Endometrium (tissue), 2 donors: Measurements from ENCODE around the gene AKNAD1.
A peak's percentile ranks its signal among the peaks of the same experiment; 100 is the strongest.
"Not testable (repeated sequence)": the region's sequence is repeated elsewhere in the genome, so short reads cannot be mapped to it uniquely, and the experiment has no call there.

ENCODE experiments used
- FAIRE-seq: peaks from 2 replicates; lab custom pipeline; 2012; peaks lifted over from hg19 to GRCh38; lab: Jason Lieb, UNC
- donor health status: control.
- donor health status: control.

Gene AKNAD1

DNA sequence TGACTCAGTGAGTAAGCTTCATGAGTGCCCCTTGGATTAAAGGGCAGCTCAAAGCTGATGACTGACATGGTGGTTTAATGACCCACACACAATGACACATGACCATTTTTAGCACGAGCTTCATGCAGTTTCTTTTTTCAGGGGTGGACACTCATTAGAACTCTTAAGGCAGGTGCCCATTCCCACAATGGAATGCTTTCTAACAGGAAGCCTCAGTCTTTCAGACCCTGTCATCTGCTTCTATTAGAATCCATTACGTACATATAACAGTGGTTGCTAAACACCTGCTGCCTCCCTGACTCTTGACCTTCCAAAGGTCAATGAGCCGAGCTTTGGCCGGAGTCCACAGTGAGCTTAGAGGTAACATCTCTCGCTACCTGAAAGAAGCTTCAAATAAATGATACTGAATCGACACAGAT, 27.4 kb downstream of the AKNAD1 start:
- FAIRE-seq: no peak

DNA sequence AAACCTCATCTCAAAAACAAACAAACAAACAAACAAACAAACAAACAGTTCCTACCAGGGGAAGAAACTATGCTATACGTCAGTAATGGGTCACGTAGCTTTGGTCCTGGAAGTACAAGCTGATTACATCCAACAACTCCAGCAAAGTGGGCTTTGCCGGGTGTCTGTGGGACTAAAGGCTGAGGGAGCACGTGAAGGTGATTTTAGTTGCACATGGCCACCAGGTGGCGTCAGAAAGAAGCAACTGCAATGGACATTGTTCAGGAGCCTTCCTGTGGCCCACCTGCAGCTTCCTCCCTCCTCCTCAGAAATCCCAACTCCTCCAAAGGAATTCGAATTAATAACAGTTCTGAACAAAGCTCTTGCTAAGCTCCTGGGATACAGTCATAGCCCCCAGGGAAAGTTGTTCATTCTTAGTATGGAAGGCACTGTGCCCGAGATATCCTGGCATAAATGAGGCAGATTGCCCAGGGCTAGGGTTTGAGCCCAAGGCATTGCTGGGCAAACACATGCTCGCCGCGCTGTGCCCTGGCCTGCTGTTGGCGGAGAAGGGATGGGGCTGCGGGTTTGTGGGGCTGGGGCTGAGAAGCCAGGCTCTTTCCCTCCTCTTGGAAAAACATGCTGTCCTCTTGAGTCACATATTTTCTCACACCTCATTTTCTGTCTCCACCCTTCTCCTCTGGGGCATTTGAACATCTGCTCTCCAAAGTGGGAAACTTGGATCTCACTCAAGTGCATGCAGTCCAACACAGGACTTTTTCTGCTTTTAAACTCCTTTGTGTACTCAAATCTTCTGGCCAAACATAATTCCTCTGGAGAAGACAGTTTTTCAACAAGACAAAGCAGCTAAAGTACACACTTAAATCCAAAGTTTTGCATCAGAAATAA, 28.6 kb downstream of the AKNAD1 start:
- FAIRE-seq: peak; percentile 61

DNA sequence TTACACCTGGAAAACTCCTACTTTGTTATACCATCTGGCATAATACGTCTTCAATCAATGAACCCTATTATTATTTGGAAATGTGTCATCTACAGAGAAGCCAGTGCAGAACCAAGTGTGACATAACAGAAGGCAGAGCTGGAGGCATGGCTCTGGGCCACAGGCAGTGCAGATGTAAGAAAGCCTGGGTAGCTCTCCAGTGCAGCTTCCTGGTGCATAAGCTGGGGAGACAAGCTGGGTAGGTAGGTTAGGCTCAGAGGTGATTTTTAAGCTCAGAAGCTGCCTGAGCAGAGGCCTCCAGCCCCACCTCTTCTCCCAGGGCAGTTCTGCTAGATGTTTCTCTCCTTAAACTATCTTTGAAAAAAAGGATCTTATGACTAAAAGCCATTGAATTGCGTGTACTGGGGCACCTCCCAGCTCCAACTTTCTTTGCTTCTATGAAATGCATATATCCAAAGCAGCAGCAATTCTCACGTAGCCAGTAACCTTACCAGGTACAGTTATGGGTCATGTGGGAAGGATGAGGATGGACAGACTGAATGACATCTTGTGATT, 30.7 kb downstream of the AKNAD1 start:
- no peak for FAIRE-seq

DNA sequence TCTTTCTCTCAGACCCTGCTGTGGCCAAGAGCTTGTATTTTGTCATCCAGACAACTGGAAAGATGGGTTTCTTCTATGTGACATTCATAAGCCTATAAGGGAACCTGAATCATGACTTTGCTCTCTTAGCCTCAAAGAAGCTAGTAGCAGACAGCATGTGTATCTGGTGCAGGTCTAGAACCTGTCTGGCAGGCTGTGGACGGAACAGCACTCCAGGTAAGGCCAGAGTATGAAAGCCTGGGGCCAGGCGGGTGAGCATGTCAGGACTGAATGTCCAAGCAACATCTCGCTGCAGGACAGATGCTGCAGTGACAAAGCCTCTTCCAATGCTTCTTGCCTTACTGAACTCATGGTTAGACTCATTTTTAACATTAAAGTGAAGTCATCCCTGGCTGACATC, 32.8 kb downstream of the AKNAD1 start:
- no peak for FAIRE-seq

DNA sequence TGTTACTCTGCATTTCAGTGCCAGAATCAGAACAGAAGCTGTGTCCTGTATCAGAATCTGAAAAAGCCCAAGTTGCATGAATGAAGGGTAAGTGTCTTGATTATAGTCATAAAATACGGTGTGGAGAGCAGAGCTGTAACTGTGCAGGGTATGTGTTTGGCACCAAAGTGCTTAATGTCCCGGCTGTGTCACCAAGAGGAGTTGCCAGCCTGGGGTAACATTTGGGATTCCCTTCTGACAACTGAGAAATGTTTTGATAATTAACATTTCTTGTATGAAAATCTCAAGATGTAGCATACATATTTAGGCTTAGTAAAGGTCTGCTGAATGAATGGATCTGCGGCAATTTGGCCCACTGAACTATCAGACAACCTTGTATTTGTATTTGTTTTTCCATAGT, 33.3 kb downstream of the AKNAD1 start:
- FAIRE-seq: no peak

DNA sequence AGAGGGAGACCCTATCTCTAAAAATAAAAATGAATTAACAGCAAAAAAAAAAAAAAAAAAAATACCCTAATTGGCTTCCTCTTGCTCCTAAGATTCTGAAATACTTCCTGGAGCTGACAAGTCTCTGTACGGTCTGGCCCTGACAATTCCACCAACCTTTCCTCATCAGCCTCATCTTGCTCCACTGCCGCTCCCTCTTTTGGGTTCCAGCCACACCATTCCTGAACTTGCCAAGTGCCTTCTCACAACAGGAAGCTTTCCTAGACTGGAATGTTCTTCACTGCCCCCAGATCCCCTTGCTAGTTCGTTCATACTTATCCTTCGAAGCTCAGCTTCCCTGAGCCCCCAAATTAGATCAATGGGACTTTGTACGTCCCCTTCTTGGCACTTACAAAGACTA, 37.0 kb downstream of the AKNAD1 start:
- no peak for FAIRE-seq

DNA sequence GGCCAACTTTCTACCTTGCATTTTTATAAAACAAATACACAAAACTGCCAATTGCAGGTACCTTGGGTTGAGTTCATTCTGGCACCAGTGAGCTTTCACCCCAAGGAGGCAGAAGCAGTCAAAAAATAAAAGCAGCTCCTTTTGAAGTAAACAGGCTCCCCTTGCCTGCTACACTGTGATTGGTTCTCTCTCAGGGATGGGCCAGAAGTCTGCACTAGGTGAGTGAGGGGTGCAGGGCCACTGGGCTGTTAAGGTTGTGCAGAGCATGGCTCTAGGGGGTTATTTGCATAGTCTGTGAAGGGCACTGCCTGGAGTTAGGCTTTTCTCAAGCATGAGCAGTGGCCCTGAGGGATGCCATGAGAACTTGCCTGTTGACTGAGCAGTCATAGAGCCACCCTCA, 39.1 kb downstream of the AKNAD1 start:
- no peak for FAIRE-seq

DNA sequence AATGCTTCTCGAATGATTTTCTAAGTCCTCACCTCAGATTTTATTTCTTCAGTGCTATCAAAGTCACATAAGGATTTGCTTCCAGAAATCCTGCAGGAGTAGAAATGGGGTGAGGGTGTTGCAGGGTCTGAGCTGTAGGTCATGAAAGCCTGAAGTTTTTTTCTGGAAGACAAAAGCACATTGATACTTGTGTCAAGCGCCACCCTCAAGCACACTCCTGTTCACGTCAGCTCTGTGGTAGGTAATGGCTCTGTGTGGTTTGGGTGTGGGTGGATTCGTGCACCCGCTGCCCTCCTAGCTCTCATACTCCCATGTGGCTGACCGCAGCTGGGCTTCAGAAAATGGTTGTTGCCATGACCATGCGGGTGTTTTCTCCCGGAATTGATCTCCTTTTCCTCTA, 39.9 kb downstream of the AKNAD1 start:
- no peak for FAIRE-seq

DNA sequence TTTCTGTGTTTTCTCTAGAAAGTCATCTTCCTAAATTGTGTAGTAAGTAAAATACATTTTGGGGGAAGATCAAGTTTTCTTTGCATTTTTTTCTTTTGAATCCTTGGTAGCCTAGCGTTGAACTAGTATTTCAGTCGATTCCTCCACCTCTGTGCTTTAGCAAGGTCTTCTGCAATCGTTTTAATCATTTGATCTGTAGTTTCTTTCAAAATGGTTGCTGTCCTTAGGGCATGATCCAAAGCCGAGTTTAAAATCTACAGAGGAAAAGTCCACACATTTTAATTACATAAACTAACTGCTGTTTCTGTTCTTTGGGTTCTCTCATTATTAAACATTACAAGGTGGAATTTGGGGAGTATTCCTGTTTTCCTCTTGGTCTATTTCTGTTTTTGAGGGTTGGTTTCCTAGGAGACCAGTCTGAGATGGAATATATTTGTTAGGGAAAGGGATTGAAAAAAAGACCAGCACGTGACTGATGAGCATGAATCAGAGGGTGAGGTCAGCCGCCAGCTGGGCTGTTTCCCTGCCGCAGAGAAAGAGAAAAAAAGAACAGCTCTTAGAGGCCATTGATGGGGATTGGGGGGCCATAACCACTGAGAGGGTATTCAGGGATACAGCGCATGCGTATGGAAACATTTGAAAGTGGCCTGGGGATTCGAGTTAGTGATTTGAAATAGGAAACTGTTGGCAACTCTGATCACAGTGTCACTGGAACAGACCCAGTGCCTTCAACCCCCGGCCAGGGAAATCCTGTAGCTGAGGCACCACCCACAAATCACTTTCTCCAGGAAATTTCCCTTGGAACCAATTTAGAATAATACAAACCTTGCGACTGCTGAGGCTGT, 40.6 kb downstream of the AKNAD1 start:
- peak; percentile 95 for FAIRE-seq

DNA sequence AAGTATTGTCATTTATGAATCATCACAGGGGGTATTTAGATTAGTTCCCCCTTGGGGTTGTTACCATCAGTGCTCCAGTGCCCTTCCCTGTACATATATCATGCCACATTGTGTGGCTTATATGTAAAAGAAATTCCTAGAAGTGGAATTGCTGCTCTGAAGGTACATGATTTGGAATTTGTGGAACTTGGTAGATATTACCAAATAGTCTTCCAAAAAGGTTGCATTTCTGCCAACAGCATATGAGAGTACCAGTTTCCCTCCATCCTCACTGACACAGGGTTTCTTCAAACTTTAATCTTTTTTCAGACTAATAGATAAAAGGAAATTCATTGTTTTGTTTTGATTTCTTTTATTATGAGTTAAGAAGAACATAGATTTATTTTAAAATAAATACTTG, 41.3 kb downstream of the AKNAD1 start:
- no peak for FAIRE-seq

DNA sequence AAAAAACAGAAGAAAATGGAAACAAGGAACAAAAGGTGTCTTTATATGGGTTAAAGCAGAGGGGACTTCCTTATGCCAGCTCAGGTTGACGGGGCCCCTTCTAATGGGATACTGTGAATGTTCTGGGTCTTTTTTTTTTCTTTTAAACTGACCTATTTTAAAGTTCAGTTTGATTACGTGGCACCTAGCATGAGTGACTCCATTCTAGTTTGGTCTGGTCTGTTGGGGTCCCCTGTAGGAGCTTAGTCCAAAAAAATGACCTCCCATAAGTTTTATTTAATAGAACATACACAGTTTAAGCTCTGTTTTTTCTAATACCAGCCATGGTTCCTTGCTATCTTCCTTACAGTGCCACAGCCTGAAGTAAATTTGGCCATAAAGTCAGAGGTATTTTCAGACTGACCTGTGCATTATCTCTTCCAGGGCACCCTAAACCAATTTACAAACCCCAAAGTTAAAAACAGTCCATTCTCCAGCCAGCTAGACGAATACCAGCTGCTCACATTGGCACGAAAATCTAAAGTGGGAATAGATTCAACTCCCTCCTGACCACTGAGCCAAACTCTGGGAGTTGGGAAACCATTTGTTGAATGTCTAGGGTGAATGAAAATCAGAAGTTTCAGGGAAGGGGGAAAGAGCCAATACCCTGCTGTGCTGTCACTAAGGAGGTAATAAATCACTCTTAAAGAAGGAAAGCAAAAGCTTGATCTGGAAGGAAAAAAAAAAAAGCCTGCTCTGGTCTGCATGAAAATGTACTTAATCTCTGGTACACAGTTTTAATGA, 42.4 kb downstream of the AKNAD1 start:
- no peak for FAIRE-seq

DNA sequence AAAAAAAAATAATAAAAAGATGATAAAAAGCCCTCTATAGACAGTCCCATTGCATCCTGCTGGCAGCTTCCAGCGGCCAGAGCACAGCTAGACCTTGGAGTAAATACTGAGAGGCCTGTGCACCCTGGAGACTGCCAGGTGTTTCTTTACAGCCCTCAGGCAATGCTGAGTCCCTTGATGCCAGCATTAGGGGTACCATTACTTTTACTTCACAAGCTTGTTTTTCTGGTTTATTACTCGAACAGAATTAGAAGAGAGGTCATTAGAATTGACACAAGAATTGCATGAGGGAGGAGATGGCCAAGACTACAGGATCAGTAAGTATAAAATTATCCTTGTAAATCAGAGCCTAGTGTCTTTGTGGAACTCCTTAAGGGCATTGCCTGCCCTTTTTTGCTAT, 43.6 kb downstream of the AKNAD1 start:
- FAIRE-seq: no peak

DNA sequence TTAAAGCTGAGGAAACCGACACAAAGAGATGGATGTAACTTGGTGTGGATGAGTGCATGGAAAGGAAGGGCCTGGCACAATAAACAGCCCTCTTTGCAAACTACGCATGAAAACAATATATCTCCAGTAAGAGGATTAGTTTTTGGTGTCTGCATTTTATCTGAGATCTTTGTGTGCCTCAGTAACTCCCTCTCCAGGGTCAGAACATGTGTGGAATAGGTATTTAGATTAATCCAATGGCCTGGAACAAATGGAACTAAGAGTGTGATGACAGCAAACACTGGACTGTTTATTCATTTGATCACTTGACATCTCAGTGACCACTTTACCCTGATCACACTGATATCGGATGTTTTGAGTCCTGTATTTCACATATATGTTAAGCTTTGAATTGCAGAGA, 45.3 kb downstream of the AKNAD1 start:
- FAIRE-seq: no peak

DNA sequence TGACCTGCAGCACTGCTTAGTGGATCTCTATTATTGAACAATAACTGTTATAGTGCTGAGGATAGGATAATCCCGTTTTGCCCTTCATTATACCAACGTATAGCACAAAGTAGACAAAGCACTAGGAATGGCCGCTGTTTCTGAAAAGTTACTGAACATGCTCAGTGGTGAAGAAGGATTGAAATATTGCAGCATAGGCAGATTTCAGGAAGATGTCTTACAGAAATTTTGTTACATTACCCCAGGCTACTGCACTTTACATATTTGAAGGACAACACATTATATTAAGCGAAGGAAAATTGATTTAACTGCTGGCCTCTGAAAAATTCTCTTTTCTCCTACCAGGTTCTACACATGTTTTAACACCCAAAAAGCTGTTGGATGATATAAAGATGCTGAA, 48.5 kb downstream of the AKNAD1 start:
- FAIRE-seq: no peak

DNA sequence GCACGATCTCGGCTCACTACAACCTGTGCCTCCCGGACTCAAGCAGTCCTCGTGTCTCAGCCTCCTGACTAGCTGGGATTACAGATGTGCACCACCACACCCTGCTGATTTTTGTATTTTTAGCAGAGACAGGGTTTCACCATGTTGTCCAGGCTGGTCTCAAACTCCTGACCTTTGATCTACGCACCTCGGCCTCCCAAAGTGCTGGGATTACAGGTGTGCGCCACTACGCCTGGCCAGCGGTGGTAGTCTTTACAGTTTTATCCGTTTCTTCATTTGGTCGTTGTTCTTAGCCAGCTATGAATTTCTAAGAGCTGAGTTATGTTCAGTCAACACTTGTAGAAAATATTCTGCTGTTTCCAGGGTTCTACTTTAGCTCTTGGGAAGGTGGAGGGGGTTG, 53.3 kb downstream of the AKNAD1 start:
- FAIRE-seq: no peak

DNA sequence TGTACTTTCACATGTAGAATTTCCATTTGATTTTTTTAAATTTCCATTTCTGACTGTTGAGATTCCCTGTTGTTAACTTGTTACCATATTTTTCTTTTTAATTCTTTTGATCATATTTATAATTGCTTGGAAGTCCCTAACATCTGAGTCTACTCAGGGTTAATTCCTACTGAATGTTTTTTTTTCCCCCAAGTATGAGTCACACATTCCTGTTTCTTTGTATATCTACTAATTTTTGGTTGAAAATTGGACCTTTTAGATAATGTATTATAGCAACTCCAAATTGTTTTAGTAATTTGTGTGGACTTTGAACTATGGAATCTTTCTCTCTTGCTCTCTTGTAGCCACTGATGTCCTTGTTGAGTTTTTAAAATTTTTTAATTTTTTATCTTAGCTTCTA, 55.8 kb downstream of the AKNAD1 start:
- FAIRE-seq: no peak

DNA sequence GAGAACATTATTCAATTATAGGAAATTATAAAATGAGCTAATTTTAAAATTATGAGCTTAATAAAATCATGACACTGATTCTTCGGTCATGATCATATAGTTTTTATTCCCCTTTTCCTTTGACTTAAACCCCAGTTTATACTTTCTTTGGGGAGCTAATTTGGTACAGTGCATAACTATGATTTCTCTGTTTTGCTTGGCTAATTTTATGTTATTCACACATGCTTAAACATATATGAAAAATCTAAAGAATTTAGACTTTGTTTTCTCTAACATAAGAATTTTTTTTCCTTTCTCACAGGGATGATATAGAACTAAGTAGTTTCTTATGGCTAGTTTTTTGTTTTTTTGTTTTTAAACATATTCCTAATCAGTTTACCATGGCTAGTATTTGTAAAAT, 57.9 kb downstream of the AKNAD1 start:
- FAIRE-seq: no peak

DNA sequence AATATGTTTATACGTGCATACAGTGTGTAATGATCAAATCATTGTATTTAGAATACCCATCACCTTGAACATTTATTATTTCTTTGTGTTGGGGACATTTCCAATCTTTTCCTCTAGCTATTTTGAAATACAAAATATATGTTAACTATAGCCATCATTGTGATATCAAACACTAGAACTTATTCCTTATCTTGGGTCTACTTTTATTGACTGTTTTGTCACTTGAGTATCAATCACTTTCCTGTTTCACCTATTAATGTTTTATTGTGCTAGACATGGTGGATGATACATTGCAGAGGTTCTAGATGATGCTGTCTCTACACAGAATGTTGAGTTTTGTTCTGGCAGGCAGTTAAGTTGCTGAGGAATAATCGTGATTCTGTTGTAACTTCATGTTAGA, 64.5 kb downstream of the AKNAD1 start:
- no peak for FAIRE-seq

DNA sequence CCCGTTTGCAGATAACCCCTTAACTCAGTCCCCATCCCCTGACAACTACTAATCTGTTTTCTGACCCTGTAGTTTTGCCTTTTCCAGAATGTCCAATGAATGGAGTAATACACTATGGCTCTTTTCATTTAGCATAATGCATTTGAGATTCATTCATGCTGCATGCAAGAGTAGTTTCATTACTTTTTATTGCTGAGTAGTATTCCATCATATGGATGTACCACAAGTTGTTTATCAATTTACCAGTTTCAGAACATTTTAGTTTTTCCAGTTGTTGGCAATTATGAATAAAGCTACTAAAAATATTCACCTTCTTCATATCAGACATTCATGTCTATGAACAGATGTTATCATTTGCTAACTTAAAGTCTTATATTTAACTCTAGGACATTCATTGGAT, 65.1 kb downstream of the AKNAD1 start:
- FAIRE-seq: no peak

DNA sequence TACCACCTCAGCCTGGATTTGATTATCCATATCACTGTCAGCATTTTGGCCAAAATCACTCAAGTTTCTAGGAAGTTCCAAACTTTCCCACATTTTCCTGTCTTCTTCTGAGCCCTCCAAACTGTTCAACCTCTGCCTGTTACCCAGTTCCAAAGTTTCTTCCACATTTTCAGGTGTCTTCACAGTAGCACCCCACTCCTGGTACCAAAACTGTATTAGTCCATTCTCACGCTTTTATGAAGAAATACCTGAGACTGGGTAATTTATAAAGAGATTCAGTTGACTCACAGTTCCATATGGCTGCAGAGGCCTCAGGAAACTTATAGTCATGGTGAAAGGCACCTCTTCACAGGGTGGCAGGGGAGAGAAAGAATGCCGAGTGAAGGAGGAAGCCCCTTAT, 71.0 kb downstream of the AKNAD1 start:
- no peak for FAIRE-seq

DNA sequence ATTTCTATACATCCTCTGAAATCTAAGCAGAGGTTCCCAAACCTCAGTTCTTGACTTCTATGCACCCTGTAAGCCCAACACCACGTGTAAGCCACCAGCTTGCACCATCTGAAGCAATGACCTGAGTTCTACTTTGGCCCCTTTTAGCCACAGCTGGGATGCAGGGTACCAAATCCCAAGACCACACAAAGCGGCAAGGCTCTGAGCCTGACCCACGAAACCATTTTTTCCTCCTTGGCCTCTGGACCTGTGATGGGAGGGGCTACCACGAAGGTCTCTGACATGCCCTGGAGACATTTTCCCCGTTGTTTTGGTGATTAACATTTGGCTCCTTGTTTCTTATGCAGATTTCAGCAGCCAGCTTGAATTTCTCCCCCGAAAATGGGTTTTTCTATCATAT, 71.6 kb downstream of the AKNAD1 start:
- FAIRE-seq: no peak

DNA sequence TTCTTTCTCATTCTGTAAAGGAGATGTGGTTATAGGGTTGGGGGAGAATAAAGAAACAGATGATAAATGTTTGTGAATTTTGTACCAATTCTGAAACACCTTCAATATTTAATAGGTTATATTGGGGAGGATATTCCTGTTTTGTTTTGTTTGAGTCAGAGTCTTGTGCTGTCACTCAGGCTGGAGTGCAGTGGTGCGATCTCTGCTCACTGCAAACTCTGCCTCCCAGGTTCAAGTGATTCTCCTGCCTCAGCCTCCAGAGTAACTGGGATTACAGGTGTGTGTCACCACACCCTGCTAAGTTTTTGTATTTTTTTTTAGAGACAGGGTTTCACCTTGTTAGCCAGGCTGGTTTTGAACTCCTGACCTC, 75.3 kb downstream of the AKNAD1 start:
- not testable (repeated sequence) for FAIRE-seq
